HEK293 (cell line): ENCODE data around the gene VWA5A.

ENCODE experiments used
- CTCF ChIA-PET: fragments of 350-600 bp; formaldehyde crosslinking; extraction: SDS; loops from one replicate; lab custom pipeline; 2021; ENCODE audit warnings: antibody characterized with exemption; lab: Yijun Ruan, JAX
- POLR2A ChIA-PET: fragments of 300-600 bp; formaldehyde crosslinking; extraction: SDS; loops from one replicate; lab custom pipeline; 2020; ENCODE audit warnings: antibody characterized with exemption, inconsistent platforms; lab: Yijun Ruan, JAX
- H3K27ac ChIP-seq: fragments of 200-500 bp; sonication (Bioruptor generic); 2 replicates; pipeline ENCODE4 v1.5.1; 2014; ENCODE audit warnings: low read depth, low read length, control low read depth, inconsistent platforms; ENCODE audit errors: extremely low read depth
- H3K36me3 ChIP-seq, 2 experiments: fragments of 200-500 bp in 1 of 2; sonication (Bioruptor generic) in 1 of 2; 1 replicate in 1 of 2; 2 replicates in 1 of 2; pipeline ENCODE4 v1.5.1; 2014 to 2017; ENCODE audit warnings: inconsistent platforms in 2 of 2, low read length in 2 of 2; ENCODE audit not compliant: control insufficient read depth in 2 of 2, insufficient read depth in 1 of 2
- H3K4me1 ChIP-seq: fragments of 200-500 bp; sonication (Bioruptor generic); 2 replicates; pipeline ENCODE4 v1.5.1; 2014; ENCODE audit warnings: mild to moderate bottlenecking, low read length, inconsistent platforms; ENCODE audit not compliant: control insufficient read depth, insufficient read depth
- H3K4me3 ChIP-seq: 2 replicates; pipeline ENCODE4 v1.5.1; 2011; ENCODE audit warnings: low read depth, mild to moderate bottlenecking, control low read depth, low read length, moderate library complexity
- H3K9me3 ChIP-seq: fragments of 200-500 bp; sonication (Bioruptor generic); 2 replicates; pipeline ENCODE4 v1.5.1; 2014; ENCODE audit warnings: low read depth, low read length, inconsistent platforms; ENCODE audit not compliant: control insufficient read depth, insufficient read depth
- SP2 ChIP-seq: fragments of 450-650 bp; formaldehyde crosslinking; IDR thresholded peaks from 2 replicates; pipeline ENCODE4 v1.5.1; 2016; ENCODE audit warnings: missing biosample characterization, missing genetic modification characterization
- TRIM28 ChIP-seq: IDR thresholded peaks from 2 replicates; pipeline ENCODE4 v1.6.1; 2011; ENCODE audit warnings: low read length, control low read depth, borderline replicate concordance
- ZBTB7A ChIP-seq: fragments of 450-650 bp; formaldehyde crosslinking; IDR thresholded peaks from 2 replicates; pipeline ENCODE4 v1.5.1; 2016; ENCODE audit warnings: low read depth, missing biosample characterization, missing genetic modification characterization
- ZNF501 ChIP-seq: fragments of 450-650 bp; formaldehyde crosslinking; IDR thresholded peaks from 2 replicates; pipeline ENCODE4 v1.5.1; 2016; ENCODE audit warnings: missing biosample characterization, missing genetic modification characterization
- TF ChIP-seq, protein P1 (sequence below): fragments of 450-650 bp; formaldehyde crosslinking; optimal IDR thresholded peaks from 2 replicates; pipeline ENCODE3; 2016; ENCODE audit warnings: missing biosample characterization, mild to moderate bottlenecking, missing genetic modification characterization
- TF ChIP-seq, protein P2 (sequence below): fragments of 450-650 bp; formaldehyde crosslinking; IDR thresholded peaks from 2 replicates; pipeline ENCODE4 v1.5.1; 2016; ENCODE audit warnings: missing biosample characterization, missing genetic modification characterization
- TF ChIP-seq, protein P3 (sequence below): fragments of 450-650 bp; formaldehyde crosslinking; IDR thresholded peaks from 2 replicates; pipeline ENCODE4 v1.5.1; 2016; ENCODE audit warnings: missing biosample characterization, missing genetic modification characterization
- TF ChIP-seq, protein P4 (sequence below): fragments of 450-650 bp; formaldehyde crosslinking; IDR thresholded peaks from 2 replicates; pipeline ENCODE4 v1.5.1; 2016; ENCODE audit warnings: missing biosample characterization, missing genetic modification characterization

The VWA5A gene

DNA sequence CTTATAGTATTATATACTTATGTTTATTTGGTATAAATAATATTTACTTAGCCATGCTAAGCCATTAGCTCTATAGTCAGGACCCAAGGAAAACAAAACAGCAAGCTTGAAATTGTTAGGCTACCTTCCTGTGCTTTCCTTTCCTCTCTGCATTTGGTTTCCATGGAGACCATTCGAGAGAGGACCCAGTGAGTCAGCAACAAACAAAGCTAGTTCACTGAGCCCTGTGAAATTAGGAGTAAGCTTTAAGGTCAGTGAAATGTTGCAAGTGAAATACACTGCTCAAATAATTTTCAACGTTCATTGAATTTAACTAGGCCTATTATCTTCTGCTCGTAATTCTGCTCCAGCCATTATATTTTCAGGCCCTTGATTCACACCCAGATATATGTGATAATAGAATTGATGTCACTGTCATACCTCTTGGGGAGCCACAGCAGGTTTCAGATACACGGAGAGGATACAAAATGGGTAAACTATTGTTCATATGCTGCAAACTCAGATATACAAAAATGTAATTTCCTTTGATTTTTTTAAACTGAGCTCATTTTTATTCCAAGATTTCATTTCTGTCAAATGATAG is 58.8 kb downstream of the VWA5A start:
- no peaks in the 10 kb centered on the region for H3K4me1 ChIP-seq
- no peaks in the 10 kb centered on the region for H3K9me3 ChIP-seq
- H3K27ac ChIP-seq = no peak overlapping the region
- TF ChIP-seq, protein P1, sequence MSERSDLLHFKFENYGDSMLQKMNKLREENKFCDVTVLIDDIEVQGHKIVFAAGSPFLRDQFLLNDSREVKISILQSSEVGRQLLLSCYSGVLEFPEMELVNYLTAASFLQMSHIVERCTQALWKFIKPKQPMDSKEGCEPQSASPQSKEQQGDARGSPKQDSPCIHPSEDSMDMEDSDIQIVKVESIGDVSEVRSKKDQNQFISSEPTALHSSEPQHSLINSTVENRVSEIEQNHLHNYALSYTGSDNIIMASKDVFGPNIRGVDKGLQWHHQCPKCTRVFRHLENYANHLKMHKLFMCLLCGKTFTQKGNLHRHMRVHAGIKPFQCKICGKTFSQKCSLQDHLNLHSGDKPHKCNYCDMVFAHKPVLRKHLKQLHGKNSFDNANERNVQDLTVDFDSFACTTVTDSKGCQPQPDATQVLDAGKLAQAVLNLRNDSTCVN (tag by site-specific recombination) = no peak
- no peak for TF ChIP-seq ZNF501 (tag by site-specific recombination)
- TF ChIP-seq, all 188 proteins: peak for 0
- H3K36me3 ChIP-seq = no peaks in the 10 kb centered on the region
- no peak overlapping the region for H3K4me3 ChIP-seq
- POLR2A ChIA-PET = no interaction called here
- CTCF ChIA-PET = interaction anchor here (0.6 to 2.0 kb wide), 5 partner anchors 10 to 228 kb away, joined by 3 to 9 read pairs (median 4); no protein-coding TSS in a partner anchor

DNA sequence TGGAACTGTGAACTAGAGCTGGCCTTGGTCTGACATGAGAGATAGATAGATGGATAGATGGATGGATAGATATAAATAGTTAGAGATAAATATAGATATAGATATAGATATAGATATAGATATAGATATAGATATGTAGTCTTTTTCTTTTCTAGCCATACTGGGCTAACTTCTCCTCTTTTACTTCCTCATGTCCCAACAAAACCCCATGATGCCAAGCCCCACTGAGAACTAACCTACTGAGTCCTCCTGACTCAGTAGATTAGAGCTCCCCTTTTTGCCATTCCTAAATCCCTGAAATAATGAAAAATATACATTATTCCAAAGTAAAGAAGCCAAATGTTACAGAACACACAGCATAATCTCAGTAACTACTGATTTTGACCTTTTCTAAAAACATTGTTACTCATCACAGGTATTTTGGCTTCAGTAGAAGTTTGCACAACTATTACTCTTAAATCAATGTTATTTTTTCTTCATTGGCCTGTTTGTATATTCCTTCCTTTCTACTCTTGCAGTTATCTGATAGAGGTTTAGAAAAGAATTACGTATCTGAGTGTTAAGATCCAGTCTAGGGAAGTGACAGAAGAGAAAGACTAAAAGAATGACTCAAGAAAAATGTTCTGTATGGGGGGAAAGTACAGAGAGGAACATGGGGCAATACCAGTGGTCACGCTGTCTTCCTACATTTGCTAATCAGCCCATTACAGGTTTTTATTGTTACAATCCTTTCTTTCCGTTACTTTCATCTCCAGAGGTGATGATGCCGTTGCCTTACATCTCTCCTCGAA is 61.9 kb downstream of the VWA5A start:
- Histone ChIP-seq H3K9me3 (no peaks in the 10 kb centered on the region), H3K27ac (no peak overlapping the region), H3K36me3 (no peaks in the 10 kb centered on the region), H3K4me3 (no peak overlapping the region), H3K4me1 (no peaks in the 10 kb centered on the region)
- CTCF ChIA-PET = interaction anchor here (0.6 to 1.1 kb wide), 2 partner anchors 18 to 1256 kb away, joined by 3 read pairs; no protein-coding TSS in a partner anchor
- TF ChIP-seq TRIM28 = no peak
- TF ChIP-seq, protein P2, sequence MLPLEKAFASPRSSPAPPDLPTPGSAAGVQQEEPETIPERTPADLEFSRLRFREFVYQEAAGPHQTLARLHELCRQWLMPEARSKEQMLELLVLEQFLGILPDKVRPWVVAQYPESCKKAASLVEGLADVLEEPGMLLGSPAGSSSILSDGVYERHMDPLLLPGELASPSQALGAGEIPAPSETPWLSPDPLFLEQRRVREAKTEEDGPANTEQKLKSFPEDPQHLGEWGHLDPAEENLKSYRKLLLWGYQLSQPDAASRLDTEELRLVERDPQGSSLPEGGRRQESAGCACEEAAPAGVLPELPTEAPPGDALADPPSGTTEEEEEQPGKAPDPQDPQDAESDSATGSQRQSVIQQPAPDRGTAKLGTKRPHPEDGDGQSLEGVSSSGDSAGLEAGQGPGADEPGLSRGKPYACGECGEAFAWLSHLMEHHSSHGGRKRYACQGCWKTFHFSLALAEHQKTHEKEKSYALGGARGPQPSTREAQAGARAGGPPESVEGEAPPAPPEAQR (tag by site-specific recombination) = no peak
- TF ChIP-seq, protein P3, sequence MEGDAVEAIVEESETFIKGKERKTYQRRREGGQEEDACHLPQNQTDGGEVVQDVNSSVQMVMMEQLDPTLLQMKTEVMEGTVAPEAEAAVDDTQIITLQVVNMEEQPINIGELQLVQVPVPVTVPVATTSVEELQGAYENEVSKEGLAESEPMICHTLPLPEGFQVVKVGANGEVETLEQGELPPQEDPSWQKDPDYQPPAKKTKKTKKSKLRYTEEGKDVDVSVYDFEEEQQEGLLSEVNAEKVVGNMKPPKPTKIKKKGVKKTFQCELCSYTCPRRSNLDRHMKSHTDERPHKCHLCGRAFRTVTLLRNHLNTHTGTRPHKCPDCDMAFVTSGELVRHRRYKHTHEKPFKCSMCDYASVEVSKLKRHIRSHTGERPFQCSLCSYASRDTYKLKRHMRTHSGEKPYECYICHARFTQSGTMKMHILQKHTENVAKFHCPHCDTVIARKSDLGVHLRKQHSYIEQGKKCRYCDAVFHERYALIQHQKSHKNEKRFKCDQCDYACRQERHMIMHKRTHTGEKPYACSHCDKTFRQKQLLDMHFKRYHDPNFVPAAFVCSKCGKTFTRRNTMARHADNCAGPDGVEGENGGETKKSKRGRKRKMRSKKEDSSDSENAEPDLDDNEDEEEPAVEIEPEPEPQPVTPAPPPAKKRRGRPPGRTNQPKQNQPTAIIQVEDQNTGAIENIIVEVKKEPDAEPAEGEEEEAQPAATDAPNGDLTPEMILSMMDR = no peak
- no peak for TF ChIP-seq SP2 (tag by site-specific recombination)
- TF ChIP-seq, protein P4, sequence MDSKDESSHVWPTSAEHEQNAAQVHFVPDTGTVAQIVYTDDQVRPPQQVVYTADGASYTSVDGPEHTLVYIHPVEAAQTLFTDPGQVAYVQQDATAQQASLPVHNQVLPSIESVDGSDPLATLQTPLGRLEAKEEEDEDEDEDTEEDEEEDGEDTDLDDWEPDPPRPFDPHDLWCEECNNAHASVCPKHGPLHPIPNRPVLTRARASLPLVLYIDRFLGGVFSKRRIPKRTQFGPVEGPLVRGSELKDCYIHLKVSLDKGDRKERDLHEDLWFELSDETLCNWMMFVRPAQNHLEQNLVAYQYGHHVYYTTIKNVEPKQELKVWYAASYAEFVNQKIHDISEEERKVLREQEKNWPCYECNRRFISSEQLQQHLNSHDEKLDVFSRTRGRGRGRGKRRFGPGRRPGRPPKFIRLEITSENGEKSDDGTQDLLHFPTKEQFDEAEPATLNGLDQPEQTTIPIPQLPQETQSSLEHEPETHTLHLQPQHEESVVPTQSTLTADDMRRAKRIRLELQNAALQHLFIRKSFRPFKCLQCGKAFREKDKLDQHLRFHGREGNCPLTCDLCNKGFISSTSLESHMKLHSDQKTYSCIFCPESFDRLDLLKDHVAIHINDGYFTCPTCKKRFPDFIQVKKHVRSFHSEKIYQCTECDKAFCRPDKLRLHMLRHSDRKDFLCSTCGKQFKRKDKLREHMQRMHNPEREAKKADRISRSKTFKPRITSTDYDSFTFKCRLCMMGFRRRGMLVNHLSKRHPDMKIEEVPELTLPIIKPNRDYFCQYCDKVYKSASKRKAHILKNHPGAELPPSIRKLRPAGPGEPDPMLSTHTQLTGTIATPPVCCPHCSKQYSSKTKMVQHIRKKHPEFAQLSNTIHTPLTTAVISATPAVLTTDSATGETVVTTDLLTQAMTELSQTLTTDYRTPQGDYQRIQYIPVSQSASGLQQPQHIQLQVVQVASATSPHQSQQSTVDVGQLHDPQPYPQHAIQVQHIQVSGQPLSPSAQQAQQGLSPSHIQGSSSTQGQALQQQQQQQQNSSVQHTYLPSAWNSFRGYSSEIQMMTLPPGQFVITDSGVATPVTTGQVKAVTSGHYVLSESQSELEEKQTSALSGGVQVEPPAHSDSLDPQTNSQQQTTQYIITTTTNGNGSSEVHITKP = no peak
- POLR2A ChIA-PET = no interaction called here

DNA sequence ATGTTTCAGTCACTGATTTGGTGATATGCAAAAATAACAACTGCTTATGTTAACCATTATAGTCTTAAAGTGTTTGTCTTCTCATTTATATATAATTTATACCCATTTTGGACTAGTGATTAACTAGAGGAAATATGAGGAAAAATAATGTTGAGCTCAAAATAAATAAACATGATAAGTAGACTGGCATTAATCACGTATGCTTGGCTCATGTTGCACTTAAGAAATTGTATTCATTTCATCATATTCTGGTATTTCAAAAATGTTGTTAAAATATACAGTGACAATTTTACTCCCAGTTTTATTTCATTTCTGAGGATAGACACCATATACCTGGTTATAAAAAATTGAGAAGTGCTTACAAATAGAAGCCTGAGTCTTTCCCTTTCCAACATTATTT is 64.1 kb downstream of the VWA5A start:
- Histone ChIP-seq H3K4me1 (no peaks in the 10 kb centered on the region), H3K9me3 (no peaks in the 10 kb centered on the region), H3K36me3 (no peaks in the 10 kb centered on the region), H3K27ac (no peak overlapping the region), H3K4me3 (no peak overlapping the region)
- POLR2A ChIA-PET = no interaction called here
- no peak for TF ChIP-seq ZBTB7A
- CTCF ChIA-PET = interaction anchor here (1.5 kb wide), 1 partner anchor 15 kb away, joined by 7 read pairs; no protein-coding TSS in a partner anchor
